GM21360 (cell line): ENCODE measurements around the gene SYCP2L.
A peak's percentile ranks its signal among the peaks of the same experiment; 100 is the strongest.
"Not testable (repeated sequence)": the region's sequence is repeated elsewhere in the genome, so short reads cannot be mapped to it uniquely, and the experiment has no call there.

Experiments used
- ATAC-seq: cut with Tn5 transposase; IDR thresholded peaks from one replicate; pipeline ENCODE4 v1.9.1; 2021; ENCODE audit warnings: mild to moderate bottlenecking, moderate library complexity; ENCODE audit not compliant: unreplicated experiment

Gene SYCP2L

GRCh38 chr6:10886691-10887502, at the start of gene SYCP2L:
Gene SYCP2L, plus strand, starts transcription at chr6:10887052. Its CDS starts 75 bp downstream, at chr6:10887127.
- peak; percentile 58 for ATAC-seq

- ATAC-seq: no peak
These were observed 49.2 kb upstream of the SYCP2L start for GRCh38 chr6:10837622-10837994.

GRCh38 chr6:10837995-10838793, 48.7 kb upstream of the SYCP2L start, which contains the start of gene MAK:
Gene MAK, minus strand, starts transcription at chr6:10838539. Its CDS starts 7,891 bp downstream, at chr6:10830648.
- peak; percentile 87 for ATAC-seq

- peak; percentile 70 for ATAC-seq
These were observed 48.0 kb upstream of the SYCP2L start for GRCh38 chr6:10838794-10839333.

GRCh38 chr6:10843554-10843953, 43.3 kb upstream of the SYCP2L start:
- no peak for ATAC-seq

- no peak for ATAC-seq
These were observed 39.2 kb upstream of the SYCP2L start for GRCh38 chr6:10847684-10848083.

- no peak for ATAC-seq
These were observed 37.0 kb upstream of the SYCP2L start for GRCh38 chr6:10849901-10850300.

GRCh38 chr6:10850728-10851127, 36.1 kb upstream of the SYCP2L start:
- no peak for ATAC-seq

- ATAC-seq: no peak
These were observed 34.4 kb upstream of the SYCP2L start for GRCh38 chr6:10852361-10852960.

- ATAC-seq: not testable (repeated sequence)
These were observed 33.0 kb upstream of the SYCP2L start for GRCh38 chr6:10853849-10854300.

GRCh38 chr6:10854922-10855632, 31.8 kb upstream of the SYCP2L start:
- no peak for ATAC-seq

GRCh38 chr6:10857259-10857658, 29.6 kb upstream of the SYCP2L start:
- ATAC-seq: no peak

GRCh38 chr6:10861086-10861485, 25.8 kb upstream of the SYCP2L start:
- ATAC-seq: no peak

GRCh38 chr6:10862361-10862760, 24.5 kb upstream of the SYCP2L start:
- no peak for ATAC-seq

- ATAC-seq: not testable (repeated sequence)
These were observed 23.8 kb upstream of the SYCP2L start for GRCh38 chr6:10863031-10863430.

GRCh38 chr6:10866709-10867108, 20.1 kb upstream of the SYCP2L start:
- not testable (repeated sequence) for ATAC-seq

- no peak for ATAC-seq
These were observed 18.9 kb upstream of the SYCP2L start for GRCh38 chr6:10867952-10868351.

- ATAC-seq: no peak
These were observed 13.5 kb upstream of the SYCP2L start for GRCh38 chr6:10873374-10873773.

GRCh38 chr6:10874207-10874606, 12.6 kb upstream of the SYCP2L start:
- no peak for ATAC-seq

GRCh38 chr6:10875026-10875425, 11.8 kb upstream of the SYCP2L start:
- ATAC-seq: no peak
